AG04449 (cell line): ENCODE results near the gene PUS7.
"Not testable (repeated sequence)": the region's sequence is repeated elsewhere in the genome, so short reads cannot be mapped to it uniquely, and the experiment has no call there.

Experiments
- CTCF ChIA-PET: fragments of 350-600 bp; formaldehyde crosslinking; extraction: SDS; loops from one replicate; lab custom pipeline; 2021; ENCODE audit warnings: antibody characterized with exemption; lab: Yijun Ruan, JAX
- POLR2A ChIA-PET: fragments of 400-600, 350-600 bp; formaldehyde crosslinking; extraction: SDS; loops from one replicate; lab custom pipeline; 2020; ENCODE audit warnings: antibody characterized with exemption, inconsistent platforms; lab: Yijun Ruan, JAX
- DNase-seq: peaks from one replicate; pipeline ENCODE4 v3.0.0-alpha.2; 2010; ENCODE audit warnings: low read depth, low spot score
- H3K4me3 ChIP-seq: 2 replicates; pipeline ENCODE4 v1.5.1; 2011; ENCODE audit warnings: low read depth, mild to moderate bottlenecking, control low read depth, low read length
- TF ChIP-seq, protein P1 (sequence below): IDR thresholded peaks from one replicate; pipeline ENCODE4 v1.5.1; 2011; ENCODE audit warnings: mild to moderate bottlenecking, moderate library complexity, low read length, control low read depth, inconsistent platforms; ENCODE audit not compliant: insufficient read depth; ENCODE audit errors: missing control alignments

The PUS7 gene

DNA sequence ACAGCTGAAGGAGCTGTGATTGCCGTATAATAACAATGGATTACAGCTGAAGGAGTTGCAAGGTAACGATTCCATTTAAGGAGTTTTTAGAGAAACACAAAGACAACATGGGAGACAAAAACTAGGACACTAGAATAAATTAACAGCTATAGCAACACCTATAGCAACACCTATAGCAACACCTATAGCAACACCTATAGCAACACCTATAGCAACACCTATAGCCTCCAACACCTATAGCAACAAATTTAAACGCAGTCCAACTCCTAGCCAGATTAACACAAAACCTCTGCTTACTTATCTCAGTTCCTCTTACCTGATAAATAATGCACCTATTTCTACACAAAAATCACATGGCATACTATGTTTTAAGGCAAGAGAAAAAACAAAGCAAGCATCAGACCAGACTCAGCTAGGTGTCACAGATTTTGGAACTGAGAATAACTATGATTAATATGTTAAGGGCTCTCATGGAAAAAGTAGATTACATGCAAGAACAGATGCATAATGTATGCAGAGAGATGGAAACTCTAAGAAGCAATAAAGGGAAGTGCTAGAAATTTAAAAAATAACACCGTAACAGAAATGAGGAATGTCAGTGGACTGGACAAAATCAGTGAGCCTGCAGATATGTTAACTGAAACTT lies 77.6 kb downstream of the PUS7 start:
- H3K4me3 ChIP-seq, result no peak overlapping the region
- POLR2A ChIA-PET, result no interaction called here
- TF ChIP-seq, protein P1, sequence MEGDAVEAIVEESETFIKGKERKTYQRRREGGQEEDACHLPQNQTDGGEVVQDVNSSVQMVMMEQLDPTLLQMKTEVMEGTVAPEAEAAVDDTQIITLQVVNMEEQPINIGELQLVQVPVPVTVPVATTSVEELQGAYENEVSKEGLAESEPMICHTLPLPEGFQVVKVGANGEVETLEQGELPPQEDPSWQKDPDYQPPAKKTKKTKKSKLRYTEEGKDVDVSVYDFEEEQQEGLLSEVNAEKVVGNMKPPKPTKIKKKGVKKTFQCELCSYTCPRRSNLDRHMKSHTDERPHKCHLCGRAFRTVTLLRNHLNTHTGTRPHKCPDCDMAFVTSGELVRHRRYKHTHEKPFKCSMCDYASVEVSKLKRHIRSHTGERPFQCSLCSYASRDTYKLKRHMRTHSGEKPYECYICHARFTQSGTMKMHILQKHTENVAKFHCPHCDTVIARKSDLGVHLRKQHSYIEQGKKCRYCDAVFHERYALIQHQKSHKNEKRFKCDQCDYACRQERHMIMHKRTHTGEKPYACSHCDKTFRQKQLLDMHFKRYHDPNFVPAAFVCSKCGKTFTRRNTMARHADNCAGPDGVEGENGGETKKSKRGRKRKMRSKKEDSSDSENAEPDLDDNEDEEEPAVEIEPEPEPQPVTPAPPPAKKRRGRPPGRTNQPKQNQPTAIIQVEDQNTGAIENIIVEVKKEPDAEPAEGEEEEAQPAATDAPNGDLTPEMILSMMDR, result no peak
- CTCF ChIA-PET, result no interaction called here
- no peak for DNase-seq

DNA sequence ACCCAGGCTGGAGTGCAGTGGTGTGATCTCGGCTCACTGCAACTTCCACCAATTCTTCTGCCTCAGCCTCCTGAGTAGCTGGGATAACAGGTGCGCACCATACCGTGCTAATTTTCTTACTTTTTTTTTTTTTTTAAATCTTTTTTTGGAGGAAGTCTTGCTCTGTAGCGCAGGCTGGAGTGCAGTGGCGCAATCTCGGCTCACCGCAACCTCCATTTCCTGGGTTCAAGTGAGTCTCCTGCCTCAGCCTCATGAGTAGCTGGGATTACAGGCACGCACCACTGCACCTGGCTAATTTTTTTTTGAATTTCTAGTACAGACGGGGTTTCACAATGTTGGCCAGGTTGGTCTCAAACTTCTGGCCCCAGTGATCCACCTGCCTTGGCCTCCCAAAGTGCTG lies 79.9 kb downstream of the PUS7 start:
- DNase-seq, POLR2A ChIA-PET, H3K4me3 ChIP-seq: not testable (repeated sequence)
- CTCF ChIA-PET, result interaction anchor here (1.0 to 3.3 kb wide), 4 partner anchors 9 to 89 kb away, joined by 3 to 11 read pairs (median 4); partner anchors contain the start of gene RINT1

DNA sequence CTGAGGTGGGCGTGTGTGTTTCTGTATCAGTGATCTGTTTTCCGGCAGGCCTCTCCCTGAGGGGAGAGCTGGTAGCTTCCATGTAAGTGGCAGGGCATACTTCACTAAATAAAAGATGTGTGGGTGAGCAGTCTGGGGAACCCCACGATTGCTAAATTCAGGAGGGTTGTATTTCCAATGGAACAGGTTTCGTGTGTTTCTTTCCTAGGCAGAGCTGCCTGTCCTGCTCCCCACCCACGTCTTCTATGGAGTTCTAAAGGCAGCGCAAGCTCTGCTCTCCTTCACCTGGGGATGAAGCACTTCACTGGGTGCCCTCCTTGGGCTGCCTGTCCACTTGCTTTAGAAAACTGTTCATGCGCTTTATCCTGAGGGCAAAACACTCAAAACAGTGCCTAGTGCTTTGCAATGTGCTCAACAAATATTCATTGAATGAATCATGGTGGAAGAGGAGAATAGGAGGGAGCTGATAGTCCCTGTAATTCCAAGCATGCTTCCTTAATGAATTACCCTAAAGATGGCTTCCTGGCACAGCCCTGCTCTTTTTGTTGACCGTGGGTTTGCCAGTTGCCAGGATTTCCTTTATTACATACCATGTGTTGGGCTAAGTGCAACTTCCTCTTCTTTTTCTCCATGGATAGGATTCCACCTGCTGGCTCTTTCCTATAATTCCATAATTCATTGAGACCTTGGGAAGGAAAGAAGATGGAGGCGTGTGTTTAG lies 82.7 kb downstream of the PUS7 start:
- ChIA-PET POLR2A (no interaction called here), CTCF (interaction anchor here (0.7 to 2.6 kb wide), 8 partner anchors 10 to 459 kb away, joined by 3 to 13 read pairs (median 4); no protein-coding TSS in a partner anchor)
- H3K4me3 ChIP-seq, result no peak overlapping the region
- TF ChIP-seq, protein P1, result no peak
- peak; percentile 76 for DNase-seq

DNA sequence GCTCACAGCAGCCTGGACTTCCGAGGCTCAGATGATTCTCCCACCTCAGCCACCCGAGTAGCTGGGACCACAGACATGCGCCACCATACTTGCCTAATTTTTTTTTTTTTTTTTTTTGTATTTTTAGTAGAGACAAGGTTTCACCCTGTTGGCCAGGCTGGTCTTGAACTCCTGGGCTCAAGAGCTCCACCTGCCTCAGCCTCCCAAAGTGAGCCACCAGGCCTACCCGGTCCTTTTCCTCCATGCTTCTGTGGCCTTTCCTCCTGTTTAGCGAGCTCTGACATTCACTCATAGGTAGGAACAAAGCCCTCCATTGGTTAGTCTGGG lies 83.3 kb downstream of the PUS7 start:
- TF ChIP-seq, protein P1, result no peak
- ChIA-PET POLR2A (interaction anchor here (0.7 kb wide), 1 partner anchor 612 kb away, joined by 4 read pairs; no protein-coding TSS in a partner anchor), CTCF (interaction anchor here (0.7 to 2.6 kb wide), 6 partner anchors 9 to 190 kb away, joined by 3 to 13 read pairs (median 4); no protein-coding TSS in a partner anchor)
- H3K4me3 ChIP-seq, result no peak overlapping the region
- DNase-seq, result no peak

DNA sequence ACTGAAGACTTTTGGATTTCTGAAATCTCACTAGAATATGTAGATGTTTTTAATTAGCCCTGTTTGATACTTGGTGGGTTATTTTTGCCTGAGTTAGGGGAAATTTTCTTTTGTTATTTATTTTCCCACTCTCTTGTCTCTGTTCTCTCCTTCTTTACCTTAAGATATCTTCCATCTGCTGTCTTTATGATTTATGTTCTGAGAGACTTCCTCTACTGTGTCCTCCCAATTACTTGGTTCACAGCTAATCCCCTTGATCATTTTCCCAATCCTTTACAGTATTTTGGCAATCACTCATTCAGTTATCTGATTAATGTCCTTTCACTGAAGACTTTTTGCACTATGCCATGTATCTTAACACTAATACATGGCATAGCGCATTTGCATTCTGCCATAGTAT lies 83.8 kb downstream of the PUS7 start:
- no peak for DNase-seq
- ChIA-PET POLR2A (interaction anchor here (0.7 kb wide), 1 partner anchor 612 kb away, joined by 4 read pairs; no protein-coding TSS in a partner anchor), CTCF (interaction anchor here (1.5 to 2.6 kb wide), 3 partner anchors 9 to 49 kb away, joined by 3 to 13 read pairs (median 4); no protein-coding TSS in a partner anchor)
- no peak overlapping the region for H3K4me3 ChIP-seq
- TF ChIP-seq, protein P1, result no peak

DNA sequence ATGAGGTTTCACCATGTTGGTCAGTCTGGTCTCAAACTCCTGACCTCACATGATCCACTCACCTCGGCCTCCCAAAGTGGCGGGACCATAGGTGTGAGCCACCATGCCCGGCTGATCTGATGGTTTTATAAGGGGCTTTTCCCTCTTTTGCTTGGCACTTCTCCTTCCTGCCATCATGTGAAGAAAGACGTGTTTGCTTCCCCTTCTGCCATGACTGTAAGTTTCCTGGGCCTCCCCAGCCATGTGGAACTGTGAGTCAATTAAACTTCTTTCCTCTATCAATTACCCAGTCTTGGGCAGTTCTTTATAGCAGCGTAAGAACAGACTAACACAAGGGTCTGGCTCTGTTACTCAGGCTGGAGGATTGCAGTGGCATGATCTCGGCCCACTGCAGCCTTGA lies 84.7 kb downstream of the PUS7 start:
- H3K4me3 ChIP-seq, POLR2A ChIA-PET, CTCF ChIA-PET, DNase-seq: not testable (repeated sequence)
